MM.1S (cell line): Measurements from ENCODE around the gene CDC42BPA.

Experiments
- DNase-seq: peaks from one replicate; pipeline ENCODE4 v3.0.0-alpha.2; 2015
- H2AFZ ChIP-seq: fragments of 300-600 bp; sonication (generic); 2 replicates; pipeline ENCODE4 v1.6.0; 2016; ENCODE audit warnings: antibody characterized with exemption, low read length
- H3F3A ChIP-seq: fragments of 300-600 bp; sonication (generic); 2 replicates; pipeline ENCODE4 v1.6.1; 2016; ENCODE audit warnings: mild to moderate bottlenecking, antibody characterized with exemption, low read length, moderate library complexity, mixed read lengths; ENCODE audit not compliant: insufficient read depth
- H3K27ac ChIP-seq: fragments of 300-600 bp; sonication (generic); 2 replicates; pipeline ENCODE4 v1.5.1; 2016; ENCODE audit warnings: mild to moderate bottlenecking, low read length
- H3K27me3 ChIP-seq: fragments of 300-600 bp; sonication (generic); replicated peaks from 2 replicates; pipeline ENCODE4 v1.6.0; 2016; ENCODE audit warnings: low read length; ENCODE audit not compliant: insufficient read depth
- H3K36me3 ChIP-seq: fragments of 300-600 bp; sonication (generic); replicated peaks from 2 replicates; pipeline ENCODE4 v1.6.1; 2016; ENCODE audit warnings: mild to moderate bottlenecking, low read length, mixed read lengths; ENCODE audit not compliant: insufficient read depth
- H3K4me1 ChIP-seq: fragments of 300-600 bp; sonication (generic); 2 replicates; pipeline ENCODE4 v1.6.1; 2016; ENCODE audit warnings: low read length, mixed read lengths
- H3K4me2 ChIP-seq: fragments of 300-600 bp; sonication (generic); 2 replicates; pipeline ENCODE4 v1.6.0; 2016; ENCODE audit warnings: low read depth, low read length
- H3K4me3 ChIP-seq: fragments of 300-600 bp; sonication (generic); 2 replicates; pipeline ENCODE4 v1.5.1; 2016; ENCODE audit warnings: low read length, mixed read lengths
- H3K79me2 ChIP-seq: fragments of 300-600 bp; sonication (generic); 2 replicates; pipeline ENCODE4 v1.6.1; 2016; ENCODE audit warnings: mixed run types, low read length, mixed read lengths
- H3K9ac ChIP-seq: fragments of 300-600 bp; sonication (generic); 2 replicates; pipeline ENCODE4 v1.6.1; 2016; ENCODE audit warnings: low read length, mixed read lengths
- H3K9me2 ChIP-seq: fragments of 300-600 bp; sonication (generic); replicated peaks from 2 replicates; pipeline ENCODE4 v1.6.1; 2016; ENCODE audit warnings: mild to moderate bottlenecking, low read length, mixed read lengths; ENCODE audit not compliant: insufficient read depth
- H3K9me3 ChIP-seq: fragments of 300-600 bp; sonication (generic); replicated peaks from 2 replicates; pipeline ENCODE4 v1.6.1; 2016; ENCODE audit warnings: mild to moderate bottlenecking, low read length, mixed read lengths; ENCODE audit not compliant: insufficient read depth
- H4K20me1 ChIP-seq: fragments of 300-600 bp; sonication (generic); 2 replicates; pipeline ENCODE4 v1.6.1; 2016; ENCODE audit warnings: mild to moderate bottlenecking, low read length, moderate library complexity, mixed read lengths; ENCODE audit not compliant: insufficient read depth
- CTCF ChIP-seq: fragments of 300-600 bp; sonication (generic); IDR thresholded peaks from 2 replicates; pipeline ENCODE4 v1.5.1; 2016; ENCODE audit warnings: antibody characterized with exemption, low read length, mixed read lengths
- EZH2 ChIP-seq: fragments of 300-600 bp; sonication (generic); optimal IDR thresholded peaks from 2 replicates; pipeline ENCODE3; 2017; ENCODE audit warnings: low read depth, mild to moderate bottlenecking, antibody characterized with exemption, low read length, mixed read lengths
- EZH2phosphoT487 ChIP-seq: fragments of 300-600 bp; sonication (generic); IDR thresholded peaks from 2 replicates; pipeline ENCODE4 v1.6.1; 2018; ENCODE audit warnings: antibody characterized with exemption, low read length

The CDC42BPA gene

GRCh38 chr1:226948996-226949395 is 369.3 kb downstream of the CDC42BPA start:
- no peak overlapping the region for H3K27ac ChIP-seq
- no peaks in the 10 kb centered on the region for H3K4me1 ChIP-seq
- no peak for TF ChIP-seq EZH2phosphoT487
- no peak for TF ChIP-seq CTCF
- no peak for TF ChIP-seq EZH2
- H3K9ac ChIP-seq = no peak overlapping the region
- peaks cover 99% of the 10 kb centered on the region for H3K79me2 ChIP-seq
- H3K36me3 ChIP-seq = no peaks in the 10 kb centered on the region
- H3K27me3 ChIP-seq = no peaks in the 10 kb centered on the region
- no peaks in the 10 kb centered on the region for H3K9me3 ChIP-seq
- no peak overlapping the region for H2AFZ ChIP-seq
- H3K4me3 ChIP-seq = no peak overlapping the region
- H3K9me2 ChIP-seq = no peaks in the 10 kb centered on the region
- H4K20me1 ChIP-seq = peaks cover 9% of the 10 kb centered on the region; the same call in 1 of the 2 replicates
- DNase-seq = no peak
- no peaks in the 10 kb centered on the region for H3F3A ChIP-seq
- H3K4me2 ChIP-seq = no peak overlapping the region

DNA sequence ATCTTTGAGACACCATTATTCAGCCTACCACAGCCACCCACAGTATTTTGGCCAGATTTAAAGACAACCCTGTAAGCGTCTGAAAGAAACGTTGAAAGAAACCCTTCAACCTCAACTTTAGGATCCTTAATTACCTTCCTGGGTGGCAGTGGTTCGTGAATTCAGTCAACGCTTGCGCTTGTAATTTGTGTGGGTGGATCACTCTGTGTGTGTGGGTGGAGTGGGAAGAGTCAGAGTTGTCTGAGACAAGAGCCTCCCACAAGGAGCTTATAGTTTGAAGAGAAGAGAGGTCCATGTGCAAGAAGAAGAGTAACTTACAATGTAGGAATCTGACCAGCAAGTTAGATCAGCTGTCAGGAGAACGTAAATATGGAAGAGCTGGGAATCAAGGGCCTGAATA is 369.8 kb downstream of the CDC42BPA start:
- no peaks in the 10 kb centered on the region for H3F3A ChIP-seq
- peaks cover 99% of the 10 kb centered on the region for H3K79me2 ChIP-seq
- no peaks in the 10 kb centered on the region for H3K9me3 ChIP-seq
- TF ChIP-seq CTCF (no peak), EZH2phosphoT487 (no peak), EZH2 (no peak)
- H3K27ac ChIP-seq = no peak overlapping the region
- no peaks in the 10 kb centered on the region for H3K27me3 ChIP-seq
- no peak overlapping the region for H3K4me3 ChIP-seq
- no peaks in the 10 kb centered on the region for H3K36me3 ChIP-seq
- H2AFZ ChIP-seq = no peak overlapping the region
- no peak overlapping the region for H3K4me2 ChIP-seq
- H4K20me1 ChIP-seq = peaks cover 9% of the 10 kb centered on the region; the same call in 1 of the 2 replicates
- no peak overlapping the region for H3K9ac ChIP-seq
- no peaks in the 10 kb centered on the region for H3K4me1 ChIP-seq
- no peaks in the 10 kb centered on the region for H3K9me2 ChIP-seq
- DNase-seq = no peak

DNA sequence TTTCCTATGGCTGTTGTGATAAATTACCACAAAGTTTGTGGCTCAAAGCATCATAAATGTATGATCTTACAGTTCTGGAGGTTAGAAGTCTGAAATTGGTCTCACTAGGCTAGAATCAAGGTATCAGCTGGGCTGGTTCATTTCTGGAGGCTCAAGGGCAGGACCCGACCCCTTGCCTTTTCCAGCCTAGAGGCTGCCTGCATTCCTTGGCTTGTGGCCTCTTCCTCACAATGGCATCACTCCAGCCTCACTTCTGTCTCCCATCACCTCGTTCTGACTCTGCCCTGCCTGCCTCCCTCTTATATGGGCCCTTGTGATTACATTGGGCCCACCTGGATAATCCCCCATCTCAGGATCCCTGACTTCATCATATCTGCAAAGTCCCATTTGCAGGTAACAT is 370.2 kb downstream of the CDC42BPA start:
- H3K9ac ChIP-seq = no peak overlapping the region
- H3K4me3 ChIP-seq = no peak overlapping the region
- H3K4me2 ChIP-seq = no peak overlapping the region
- no peak for TF ChIP-seq EZH2phosphoT487
- TF ChIP-seq EZH2 = no peak
- no peak for TF ChIP-seq CTCF
- H3K27ac ChIP-seq = no peak overlapping the region
- no peaks in the 10 kb centered on the region for H3K36me3 ChIP-seq
- H4K20me1 ChIP-seq = peaks cover 9% of the 10 kb centered on the region; the same call in 1 of the 2 replicates
- no peaks in the 10 kb centered on the region for H3K9me2 ChIP-seq
- DNase-seq = no peak
- H2AFZ ChIP-seq = no peak overlapping the region
- H3K9me3 ChIP-seq = no peaks in the 10 kb centered on the region
- H3K79me2 ChIP-seq = peaks cover 99% of the 10 kb centered on the region
- no peaks in the 10 kb centered on the region for H3K4me1 ChIP-seq
- H3F3A ChIP-seq = no peaks in the 10 kb centered on the region
- no peaks in the 10 kb centered on the region for H3K27me3 ChIP-seq
